Measurements from ENCODE around the gene EWSR1. TPM values are rescaled to one million over a fixed set of nuclear protein-coding genes. Genes with fewer than 3 reads are reported as not detected.

Gene EWSR1
- total and polyA plus RNA-seq, 2 experiments from 2014 or later = 154 to 210 TPM

DNA sequence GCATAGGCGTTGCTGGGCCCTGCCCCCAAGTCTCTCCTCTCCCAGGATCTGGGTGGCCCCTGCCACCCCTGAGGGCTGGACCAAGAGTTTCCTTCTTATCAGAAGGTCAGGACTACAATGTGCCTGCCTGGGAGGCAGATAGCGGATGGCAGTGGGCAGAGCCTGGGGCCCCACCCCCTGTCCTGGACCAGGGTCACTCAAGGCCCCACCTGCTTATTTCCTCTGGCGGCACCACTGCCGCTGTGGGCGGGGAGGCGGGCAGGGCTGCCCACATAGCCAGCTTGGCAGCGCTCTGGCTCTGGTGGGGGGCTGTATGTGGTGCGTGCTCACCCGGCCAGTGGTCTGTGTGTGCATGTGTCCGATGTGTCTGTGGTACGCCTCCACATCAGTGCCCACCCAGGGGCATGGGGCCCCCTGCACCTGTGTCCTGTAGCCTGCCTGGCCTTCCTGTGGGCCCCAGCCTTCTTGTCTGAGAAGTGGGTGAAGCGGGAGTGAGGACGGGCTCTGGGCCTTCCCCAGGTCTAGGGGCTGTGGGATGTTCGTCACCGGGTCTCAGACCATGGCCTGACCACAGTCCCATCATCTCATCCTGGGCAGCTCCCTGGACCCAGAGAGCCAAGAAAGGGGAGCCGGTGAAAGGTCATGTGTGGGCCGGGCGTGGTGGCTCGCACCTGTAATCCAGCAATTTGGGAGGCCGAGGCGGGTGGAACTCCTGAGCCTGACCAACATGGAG lies 41.4 kb downstream of the EWSR1 start:
- H3F3A ChIP-seq (ENCODE audit: insufficient read depth) = no peaks in the 10 kb centered on the region; the same call in 1 of the 2 replicates
- no peaks in the 10 kb centered on the region for H4K20me1 ChIP-seq (ENCODE audit: insufficient read depth)
- peak overlapping the region; percentile 64 for H3K4me2 ChIP-seq (ENCODE audit: unreplicated experiment)
- in situ Hi-C loops (cut with MboI) = no loop called here
- peak overlapping the region; percentile 84 for H3K27ac ChIP-seq
- H3K36me3 ChIP-seq (ENCODE audit: low read depth) = no peaks in the 10 kb centered on the region
- WGBS, 2 experiments (ENCODE audit: low coverage in 1 of 2, low lambda C conversion rate in 2 of 2, missing lambda C conversion rate in 2 of 2) = 91 to 94% methylated on average over 18 to 19 of the region's 21 CpGs
- no peaks in the 10 kb centered on the region for H3K9me2 ChIP-seq (ENCODE audit: insufficient read depth)
- H2AFZ ChIP-seq = no peak overlapping the region
- DNase-seq = peak; percentile 24
- H3K79me2 ChIP-seq (ENCODE audit: insufficient read depth) = peaks cover 24% of the 10 kb centered on the region
- TF ChIP-seq EZH2 (IDR thresholded peaks at IDR 0.05; ENCODE audit: insufficient read depth, poor library complexity, severe bottlenecking) (no peak), EZH2phosphoT487 (IDR thresholded peaks at IDR 0.05; ENCODE audit: insufficient read depth, low read depth) (no peak)
- peak overlapping the region; percentile 87; the same call in 1 of the 2 replicates for H3K4me3 ChIP-seq
- peaks cover 21% of the 10 kb centered on the region for H3K4me1 ChIP-seq (ENCODE audit: insufficient read depth)
- no peaks in the 10 kb centered on the region for H3K9me3 ChIP-seq (ENCODE audit: low read depth)
- H3K9ac ChIP-seq = peak overlapping the region; percentile 53; the same call in 1 of the 2 replicates
- H3K27me3 ChIP-seq (replicated peaks; ENCODE audit: insufficient read depth) = peaks cover 13% of the 10 kb centered on the region

DNA sequence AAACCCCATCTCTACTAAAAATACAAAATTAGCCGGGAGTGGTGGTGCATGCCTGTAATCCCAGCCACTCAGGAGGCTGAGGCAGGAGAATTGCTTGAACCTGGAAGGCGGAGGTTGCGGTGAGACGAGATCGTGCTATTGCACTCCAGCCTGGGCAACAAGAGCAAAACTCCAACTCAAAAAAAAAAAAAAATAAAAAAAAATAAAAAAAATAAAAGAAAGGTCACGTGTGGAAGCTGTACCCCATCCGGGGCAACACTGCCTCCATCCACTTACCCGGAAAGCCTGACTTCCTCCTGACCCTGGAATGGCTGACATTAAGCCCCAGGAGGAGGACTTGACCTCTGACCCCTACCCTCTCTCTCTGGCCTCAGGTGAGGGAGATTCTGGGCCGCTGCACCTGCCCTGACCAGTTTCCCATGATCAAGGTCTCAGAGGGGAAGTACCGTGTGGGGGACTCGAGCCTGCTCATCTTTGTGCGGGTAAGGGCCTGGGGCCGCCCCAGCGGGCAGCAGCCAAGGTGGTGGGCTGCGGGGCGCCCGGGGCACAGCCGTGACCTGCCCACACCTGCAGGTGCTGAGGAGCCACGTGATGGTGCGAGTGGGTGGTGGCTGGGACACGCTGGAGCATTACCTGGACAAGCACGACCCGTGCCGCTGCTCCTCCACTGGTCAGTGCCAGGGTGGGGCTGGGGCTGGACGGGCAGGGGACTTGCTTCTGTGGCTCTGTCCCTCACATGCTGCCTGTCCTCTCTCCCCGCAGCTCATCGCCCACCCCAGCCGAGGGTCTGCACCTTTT lies 42.2 kb downstream of the EWSR1 start:
- in situ Hi-C loops (cut with MboI) = no loop called here
- TF ChIP-seq EZH2 (IDR thresholded peaks at IDR 0.05; ENCODE audit: insufficient read depth, poor library complexity, severe bottlenecking) (no peak), EZH2phosphoT487 (IDR thresholded peaks at IDR 0.05; ENCODE audit: insufficient read depth, low read depth) (no peak)
- no peaks in the 10 kb centered on the region for H3K9me3 ChIP-seq (ENCODE audit: low read depth)
- 62 to 63% methylated on average over 23 to 27 of the region's 28 CpGs for WGBS, 2 experiments (ENCODE audit: low coverage in 1 of 2, low lambda C conversion rate in 2 of 2, missing lambda C conversion rate in 2 of 2)
- peak overlapping the region; percentile 84 for H3K27ac ChIP-seq
- H3K36me3 ChIP-seq (ENCODE audit: low read depth) = no peaks in the 10 kb centered on the region
- H3K4me3 ChIP-seq = no peak overlapping the region
- H4K20me1 ChIP-seq (ENCODE audit: insufficient read depth) = no peaks in the 10 kb centered on the region
- no peak overlapping the region for H2AFZ ChIP-seq
- peaks cover 24% of the 10 kb centered on the region for H3K79me2 ChIP-seq (ENCODE audit: insufficient read depth)
- H3F3A ChIP-seq (ENCODE audit: insufficient read depth) = no peaks in the 10 kb centered on the region; the same call in 1 of the 2 replicates
- peaks cover 21% of the 10 kb centered on the region for H3K4me1 ChIP-seq (ENCODE audit: insufficient read depth)
- no peaks in the 10 kb centered on the region for H3K9me2 ChIP-seq (ENCODE audit: insufficient read depth)
- H3K27me3 ChIP-seq (replicated peaks; ENCODE audit: insufficient read depth) = peaks cover 17% of the 10 kb centered on the region
- no peak overlapping the region for H3K4me2 ChIP-seq (ENCODE audit: unreplicated experiment)
- peak overlapping the region; percentile 86 for H3K9ac ChIP-seq
- DNase-seq = peak; percentile 28

DNA sequence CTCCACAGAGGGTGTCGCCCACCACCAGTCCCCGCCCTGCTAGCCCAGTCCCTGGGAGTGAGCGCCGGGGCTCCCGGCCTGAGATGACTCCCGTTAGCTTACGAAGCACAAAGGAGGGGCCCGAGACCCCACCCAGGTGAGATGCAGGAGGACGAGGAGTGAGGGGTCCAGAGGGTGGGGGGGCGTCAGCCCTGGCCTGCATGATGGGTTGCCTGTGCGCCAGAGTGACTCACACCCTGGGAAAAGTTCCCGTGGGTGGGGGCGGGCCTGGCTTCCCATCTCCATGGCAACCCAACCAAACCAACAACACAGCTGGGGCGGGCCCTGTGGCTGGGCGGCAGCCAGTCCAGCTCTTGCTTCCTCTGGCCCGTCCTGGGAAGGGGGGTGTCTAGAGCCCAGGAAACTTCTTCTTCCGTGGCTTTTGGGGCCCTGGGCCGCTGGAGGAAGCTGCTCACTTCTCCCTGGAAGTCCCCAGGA lies 42.8 kb downstream of the EWSR1 start:
- in situ Hi-C loops (cut with MboI) = no loop called here
- Histone ChIP-seq H3K9me3 (ENCODE audit: low read depth) (no peaks in the 10 kb centered on the region), H3K9me2 (ENCODE audit: insufficient read depth) (no peaks in the 10 kb centered on the region), H3K4me1 (ENCODE audit: insufficient read depth) (peaks cover 21% of the 10 kb centered on the region), H3F3A (ENCODE audit: insufficient read depth) (no peaks in the 10 kb centered on the region; the same call in 1 of the 2 replicates), H3K4me2 (ENCODE audit: unreplicated experiment) (peak overlapping the region; percentile 33), H3K36me3 (ENCODE audit: low read depth) (no peaks in the 10 kb centered on the region), H3K79me2 (ENCODE audit: insufficient read depth) (peaks cover 24% of the 10 kb centered on the region), H3K9ac (peak overlapping the region; percentile 86), H3K27me3 (replicated peaks; ENCODE audit: insufficient read depth) (peaks cover 19% of the 10 kb centered on the region), H3K4me3 (peak overlapping the region; percentile 38), H2AFZ (0 out of 2 replicates have a peak overlapping the region, but pooled peaks have one; percentile 25), H4K20me1 (ENCODE audit: insufficient read depth) (no peaks in the 10 kb centered on the region), H3K27ac (peak overlapping the region; percentile 84)
- DNase-seq = peak; percentile 99
- TF ChIP-seq EZH2phosphoT487 (IDR thresholded peaks at IDR 0.05; ENCODE audit: insufficient read depth, low read depth) (no peak), EZH2 (IDR thresholded peaks at IDR 0.05; ENCODE audit: insufficient read depth, poor library complexity, severe bottlenecking) (no peak)
- 10 to 11% methylated on average over 17 to 18 of the region's 18 CpGs for WGBS, 2 experiments (ENCODE audit: low coverage in 1 of 2, low lambda C conversion rate in 2 of 2, missing lambda C conversion rate in 2 of 2)

DNA sequence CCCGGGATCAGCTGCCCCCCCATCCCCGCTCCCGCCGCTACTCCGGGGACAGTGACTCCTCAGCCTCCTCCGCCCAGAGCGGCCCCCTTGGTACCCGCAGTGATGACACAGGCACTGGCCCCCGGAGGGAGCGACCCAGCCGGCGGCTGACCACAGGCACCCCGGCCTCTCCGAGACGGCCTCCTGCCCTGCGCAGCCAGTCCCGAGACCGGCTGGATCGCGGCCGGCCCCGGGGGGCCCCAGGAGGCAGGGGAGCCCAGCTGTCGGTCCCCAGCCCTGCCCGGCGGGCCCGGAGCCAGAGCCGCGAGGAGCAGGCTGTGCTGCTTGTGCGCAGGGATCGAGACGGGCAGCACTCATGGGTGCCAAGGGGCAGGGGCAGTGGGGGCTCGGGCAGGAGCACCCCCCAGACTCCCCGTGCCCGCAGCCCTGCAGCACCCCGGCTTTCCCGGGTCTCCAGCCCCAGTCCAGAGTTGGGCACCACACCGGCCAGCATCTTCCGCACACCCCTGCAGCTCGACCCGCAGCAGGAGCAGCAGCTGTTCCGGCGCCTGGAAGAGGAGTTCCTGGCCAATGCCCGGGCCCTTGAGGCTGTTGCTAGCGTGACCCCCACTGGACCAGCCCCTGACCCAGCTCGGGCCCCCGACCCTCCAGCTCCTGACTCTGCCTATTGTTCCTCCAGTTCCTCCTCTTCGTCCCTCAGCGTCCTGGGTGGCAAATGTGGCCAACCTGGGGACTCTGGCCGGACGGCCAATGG lies 43.6 kb downstream of the EWSR1 start:
- Histone ChIP-seq H3K4me3 (peak overlapping the region; percentile 38), H3K9me2 (ENCODE audit: insufficient read depth) (no peaks in the 10 kb centered on the region), H3K27ac (peak overlapping the region; percentile 84), H3K4me1 (ENCODE audit: insufficient read depth) (peaks cover 21% of the 10 kb centered on the region), H2AFZ (0 out of 2 replicates have a peak overlapping the region, but pooled peaks have one; percentile 25), H3K9ac (peak overlapping the region; percentile 86), H3K36me3 (ENCODE audit: low read depth) (no peaks in the 10 kb centered on the region), H3K4me2 (ENCODE audit: unreplicated experiment) (peak overlapping the region; percentile 33), H3K27me3 (replicated peaks; ENCODE audit: insufficient read depth) (peaks cover 26% of the 10 kb centered on the region), H3K9me3 (ENCODE audit: low read depth) (no peaks in the 10 kb centered on the region), H3F3A (ENCODE audit: insufficient read depth) (no peaks in the 10 kb centered on the region; the same call in 1 of the 2 replicates), H4K20me1 (ENCODE audit: insufficient read depth) (no peaks in the 10 kb centered on the region), H3K79me2 (ENCODE audit: insufficient read depth) (peaks cover 24% of the 10 kb centered on the region)
- TF ChIP-seq EZH2 (IDR thresholded peaks at IDR 0.05; ENCODE audit: insufficient read depth, poor library complexity, severe bottlenecking) = no peak
- TF ChIP-seq EZH2phosphoT487 (IDR thresholded peaks at IDR 0.05; ENCODE audit: insufficient read depth, low read depth) = no peak
- in situ Hi-C loops (cut with MboI) = no loop called here
- WGBS, 2 experiments (ENCODE audit: low coverage in 1 of 2, low lambda C conversion rate in 2 of 2, missing lambda C conversion rate in 2 of 2) = 31 to 33% methylated on average over 43 to 46 of the region's 50 CpGs
- DNase-seq = peak; percentile 61

Data from GM23248 (cell line).